Caco-2 (cell line): ENCODE data around the gene JUND. TPM values are rescaled to one million over a fixed set of nuclear protein-coding genes. Genes with fewer than 3 reads are reported as not detected.

Experiments
- BruUV-seq: library from RNA; stranded (reverse); fragments of 400-500 nt; replicated peaks from 2 replicates; lab custom pipeline; 2021; lab: Mats Ljungman, UMichigan
- CTCF ChIA-PET: fragments of 300-600 bp; sonication (Branson Sonifier 250); formaldehyde crosslinking; loops from one replicate; lab custom pipeline; 2022; ENCODE audit warnings: antibody characterized with exemption; lab: Charles Lee
- POLR2A ChIA-PET: fragments of 300-600 bp; sonication (Branson Sonifier 250); formaldehyde crosslinking; loops from one replicate; lab custom pipeline; 2022; ENCODE audit warnings: antibody characterized with exemption; lab: Charles Lee
- DNase-seq, 2 experiments: peaks; one replicate each; pipeline versions ENCODE4 v3.0.0 to v3.0.0-alpha.2; 2020 to 2022
- H3K27me3 ChIP-seq: replicated peaks from 2 replicates; pipeline ENCODE4 v1.6.0; 2011; ENCODE audit warnings: low read length; ENCODE audit not compliant: control insufficient read depth, insufficient read depth
- H3K36me3 ChIP-seq: 2 replicates; pipeline ENCODE4 v1.5.1; 2011; ENCODE audit warnings: low read length; ENCODE audit not compliant: control insufficient read depth, insufficient read depth
- H3K4me1 ChIP-seq: fragments of 250-450 bp; sonication (Bioruptor Pico); 2 replicates; pipeline ENCODE4 v1.5.1; 2020; ENCODE audit warnings: mild to moderate bottlenecking
- H3K4me3 ChIP-seq: 2 replicates; pipeline ENCODE4 v1.5.1; 2011; ENCODE audit warnings: low read depth, mild to moderate bottlenecking, control low read depth, low read length
- H3K9me3 ChIP-seq: fragments of 250-450 bp; sonication (Bioruptor Pico); 2 replicates; pipeline ENCODE4 v1.5.1; 2020; ENCODE audit warnings: mild to moderate bottlenecking, moderate library complexity
- H3K27ac Mint-ChIP-seq: one replicate; pipeline ENCODE4 v1.8.0; 2022; ENCODE audit warnings: mixed read lengths; ENCODE audit not compliant: unreplicated experiment
- H3K27me3 Mint-ChIP-seq: one replicate; pipeline ENCODE4 v1.8.0; 2022; ENCODE audit warnings: mixed read lengths; ENCODE audit not compliant: insufficient read depth, unreplicated experiment
- H3K36me3 Mint-ChIP-seq: one replicate; pipeline ENCODE4 v1.8.0; 2022; ENCODE audit warnings: mild to moderate bottlenecking, mixed read lengths; ENCODE audit not compliant: insufficient read depth, unreplicated experiment
- H3K4me1 Mint-ChIP-seq: one replicate; pipeline ENCODE4 v1.8.0; 2022; ENCODE audit warnings: low read depth, mixed read lengths; ENCODE audit not compliant: unreplicated experiment
- H3K4me3 Mint-ChIP-seq: one replicate; pipeline ENCODE4 v1.8.0; 2022; ENCODE audit warnings: mild to moderate bottlenecking, moderate library complexity, mixed read lengths; ENCODE audit not compliant: unreplicated experiment
- H3K9me3 Mint-ChIP-seq: one replicate; pipeline ENCODE4 v1.8.0; 2022; ENCODE audit warnings: mixed read lengths; ENCODE audit not compliant: unreplicated experiment
- intact Hi-C: fragments of 100-400 bp; cut with micrococcal nuclease; formaldehyde crosslinking; loops from one replicate; pipeline ENCODE4 v1.10.0; 2022; ENCODE audit not compliant: unreplicated experiment
- total RNA-seq: library from RNA; stranded (reverse); gene quantifications from 2 replicates; pipeline ENCODE4 v1.2.3, GENCODE V29; 2022
- TF ChIP-seq, protein P1 (sequence below), 2 experiments: fragments of 200-600 bp in 1 of 2; IDR thresholded peaks; 1 replicate in 1 of 2; 2 replicates in 1 of 2; pipeline versions ENCODE4 v1.5.1 to v1.8.0; 2011 to 2022; ENCODE audit warnings: antibody characterized with exemption in 1 of 2, control low read depth in 1 of 2, inconsistent platforms in 1 of 2, low read depth in 1 of 2, low read length in 1 of 2, mild to moderate bottlenecking in 1 of 2, moderate library complexity in 1 of 2; ENCODE audit not compliant: insufficient read depth in 1 of 2, severe bottlenecking in 1 of 2, unreplicated experiment in 1 of 2

Gene JUND
- total RNA-seq, 1 experiment from 2014 or later = 75.5 TPM

DNA sequence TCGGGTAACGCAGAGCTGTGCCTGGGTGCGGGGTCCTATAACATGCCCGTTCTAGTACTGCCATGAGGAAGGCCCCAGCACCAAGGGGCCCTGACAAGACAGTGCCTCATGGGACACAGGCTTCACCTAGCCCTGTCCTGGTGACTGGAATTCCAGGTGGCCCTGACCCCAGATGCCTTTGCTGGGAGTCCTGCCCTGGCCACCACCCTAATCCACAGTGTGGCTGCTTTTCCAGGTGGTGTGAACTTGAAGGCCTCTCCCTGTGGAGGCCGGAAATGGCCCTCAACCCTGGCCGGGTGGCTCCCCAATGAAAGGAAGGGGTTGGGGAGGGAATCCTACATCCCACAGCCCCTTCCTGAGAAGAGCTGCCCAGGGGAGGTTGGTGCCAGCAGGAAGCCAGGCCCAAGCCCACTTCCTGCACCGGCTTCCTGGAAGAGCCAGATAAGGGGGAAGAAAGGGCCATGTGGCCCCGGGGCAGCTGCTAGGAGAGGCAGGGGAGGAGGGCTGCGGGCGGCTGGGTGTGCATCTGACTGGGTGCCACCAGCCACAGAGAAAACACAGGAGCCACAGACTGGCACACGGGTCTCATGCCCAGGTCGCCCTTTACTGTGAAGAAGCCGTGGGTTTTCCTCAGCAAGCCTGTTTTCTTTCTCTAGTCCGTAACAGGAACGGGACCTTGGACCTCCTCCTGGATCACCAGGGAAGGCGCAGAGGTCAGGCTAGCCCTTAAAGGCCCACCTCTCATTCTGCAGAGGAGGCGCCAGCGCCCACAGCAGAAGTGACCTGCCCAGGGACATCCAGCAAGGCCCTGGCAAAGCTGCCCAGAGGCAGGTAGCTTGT is 36.8 kb upstream of the JUND start:
- POLR2A ChIA-PET = interaction anchor here (0.9 to 1.2 kb wide), 2 partner anchors 37 to 39 kb away, joined by 3 to 6 read pairs; partner anchors contain the start of gene JUND
- Histone ChIP-seq H3K4me3 (no peak overlapping the region), H3K27me3 (no peaks in the 10 kb centered on the region), H3K36me3 (no peaks in the 10 kb centered on the region), H3K4me1 (peaks cover 34% of the 10 kb centered on the region), H3K9me3 (no peaks in the 10 kb centered on the region)
- no TSS peak for BruUV-seq
- DNase-seq = no peak
- peak overlapping the region; percentile 66 for H3K27ac Mint-ChIP-seq
- intact Hi-C loops = no loop called here
- H3K4me3 Mint-ChIP-seq = no peak overlapping the region
- H3K4me1 Mint-ChIP-seq = peaks cover 27% of the 10 kb centered on the region
- no peaks in the 10 kb centered on the region for H3K27me3 Mint-ChIP-seq
- CTCF ChIA-PET = interaction anchor here (3.2 kb wide), 1 partner anchor 39 kb away, joined by 11 read pairs; no protein-coding TSS in a partner anchor
- no peaks in the 10 kb centered on the region for H3K9me3 Mint-ChIP-seq
- peaks cover 19% of the 10 kb centered on the region for H3K36me3 Mint-ChIP-seq
- TF ChIP-seq, protein P1, sequence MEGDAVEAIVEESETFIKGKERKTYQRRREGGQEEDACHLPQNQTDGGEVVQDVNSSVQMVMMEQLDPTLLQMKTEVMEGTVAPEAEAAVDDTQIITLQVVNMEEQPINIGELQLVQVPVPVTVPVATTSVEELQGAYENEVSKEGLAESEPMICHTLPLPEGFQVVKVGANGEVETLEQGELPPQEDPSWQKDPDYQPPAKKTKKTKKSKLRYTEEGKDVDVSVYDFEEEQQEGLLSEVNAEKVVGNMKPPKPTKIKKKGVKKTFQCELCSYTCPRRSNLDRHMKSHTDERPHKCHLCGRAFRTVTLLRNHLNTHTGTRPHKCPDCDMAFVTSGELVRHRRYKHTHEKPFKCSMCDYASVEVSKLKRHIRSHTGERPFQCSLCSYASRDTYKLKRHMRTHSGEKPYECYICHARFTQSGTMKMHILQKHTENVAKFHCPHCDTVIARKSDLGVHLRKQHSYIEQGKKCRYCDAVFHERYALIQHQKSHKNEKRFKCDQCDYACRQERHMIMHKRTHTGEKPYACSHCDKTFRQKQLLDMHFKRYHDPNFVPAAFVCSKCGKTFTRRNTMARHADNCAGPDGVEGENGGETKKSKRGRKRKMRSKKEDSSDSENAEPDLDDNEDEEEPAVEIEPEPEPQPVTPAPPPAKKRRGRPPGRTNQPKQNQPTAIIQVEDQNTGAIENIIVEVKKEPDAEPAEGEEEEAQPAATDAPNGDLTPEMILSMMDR (IDR thresholded peaks at IDR 0.05; ENCODE audit: insufficient read depth in 1 of 2, low read depth in 1 of 2, low read length in 1 of 2, severe bottlenecking in 1 of 2, unreplicated experiment in 1 of 2) = no peak

DNA sequence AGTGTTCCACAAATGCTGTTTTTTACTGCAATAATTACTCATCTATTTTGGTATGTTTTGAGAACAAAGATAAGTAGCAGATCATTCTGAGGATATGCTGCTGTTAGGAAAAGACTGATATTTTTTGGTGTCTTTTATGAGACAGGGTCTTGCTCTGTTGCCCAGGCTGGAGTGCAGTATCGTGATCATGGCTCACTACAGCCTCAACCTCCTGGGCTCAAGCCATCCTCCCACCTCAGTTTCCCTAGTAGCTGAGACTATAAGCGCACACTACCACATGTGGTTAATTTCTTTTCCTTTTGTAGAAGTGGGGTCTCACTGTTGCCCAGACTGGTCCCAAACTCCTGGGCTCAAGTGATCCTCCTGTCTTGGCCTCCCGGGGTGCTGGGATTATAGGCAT is 32.0 kb upstream of the JUND start:
- Histone ChIP-seq H3K4me3 (no peak overlapping the region), H3K9me3 (no peaks in the 10 kb centered on the region), H3K27me3 (no peaks in the 10 kb centered on the region), H3K4me1 (peaks cover 40% of the 10 kb centered on the region), H3K36me3 (peaks cover 2% of the 10 kb centered on the region; the same call in 1 of the 2 replicates)
- no TSS peak for BruUV-seq
- no peak for DNase-seq
- Mint-ChIP-seq H3K27ac (no peak overlapping the region), H3K4me3 (no peak overlapping the region), H3K4me1 (no peaks in the 10 kb centered on the region), H3K9me3 (no peaks in the 10 kb centered on the region), H3K36me3 (peaks cover 20% of the 10 kb centered on the region), H3K27me3 (no peaks in the 10 kb centered on the region)
- ChIA-PET POLR2A (no interaction called here), CTCF (no interaction called here)
- intact Hi-C loops = no loop called here
- TF ChIP-seq, protein P1 (IDR thresholded peaks at IDR 0.05; ENCODE audit: insufficient read depth in 1 of 2, low read depth in 1 of 2, low read length in 1 of 2, severe bottlenecking in 1 of 2, unreplicated experiment in 1 of 2) = no peak

DNA sequence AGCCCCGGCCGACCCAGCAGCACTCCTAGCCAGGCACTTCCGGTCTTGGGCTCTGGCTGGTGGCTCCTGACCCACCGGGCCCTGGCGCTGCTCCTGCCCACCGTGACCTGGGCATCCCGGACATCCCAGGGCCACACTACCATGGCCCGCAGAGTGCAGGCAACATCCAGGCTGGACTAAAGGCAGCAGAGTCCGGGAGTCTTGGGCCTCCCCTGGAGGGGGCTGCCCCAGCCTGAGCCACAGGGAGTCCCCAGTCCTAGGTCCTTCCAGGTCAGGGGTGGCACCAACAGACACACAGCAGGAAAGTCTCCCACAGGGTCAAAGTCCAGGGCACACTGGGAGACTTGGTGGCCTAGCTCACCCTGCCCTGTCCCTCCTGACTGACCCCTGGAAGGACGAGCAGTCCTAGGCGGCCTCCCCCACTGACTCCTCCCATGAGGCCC is 30.7 kb upstream of the JUND start:
- no peak for DNase-seq
- H3K36me3 Mint-ChIP-seq = peaks cover 26% of the 10 kb centered on the region
- no peak overlapping the region for H3K4me3 ChIP-seq
- ChIA-PET POLR2A (interaction anchor here (0.9 kb wide), 1 partner anchor 31 kb away, joined by 3 read pairs; the partner anchor contains the start of gene JUND), CTCF (no interaction called here)
- no peaks in the 10 kb centered on the region for H3K27me3 Mint-ChIP-seq
- no peaks in the 10 kb centered on the region for H3K4me1 Mint-ChIP-seq
- TF ChIP-seq, protein P1 (IDR thresholded peaks at IDR 0.05; ENCODE audit: insufficient read depth in 1 of 2, low read depth in 1 of 2, low read length in 1 of 2, severe bottlenecking in 1 of 2, unreplicated experiment in 1 of 2) = no peak
- intact Hi-C loops = no loop called here
- no peaks in the 10 kb centered on the region for H3K27me3 ChIP-seq
- H3K9me3 ChIP-seq = no peaks in the 10 kb centered on the region
- H3K4me1 ChIP-seq = peaks cover 32% of the 10 kb centered on the region
- H3K4me3 Mint-ChIP-seq = no peak overlapping the region
- peaks cover 2% of the 10 kb centered on the region; the same call in 1 of the 2 replicates for H3K36me3 ChIP-seq
- BruUV-seq = no TSS peak
- H3K27ac Mint-ChIP-seq = no peak overlapping the region
- no peaks in the 10 kb centered on the region for H3K9me3 Mint-ChIP-seq
